Body of pancreas (tissue), 4 donors: Measurements from ENCODE around the gene SLC26A5.

ENCODE experiments used
- POLR2A ChIP-seq, 3 donors: fragments of 450-650 bp; IDR thresholded peaks; one replicate each; pipeline ENCODE4 v1.6.1; 2016; ENCODE audit warnings: antibody characterized with exemption in 3 of 3, mild to moderate bottlenecking in 2 of 3
- TF ChIP-seq, protein P1 (sequence below), 7 experiments: fragments of 450-650 bp in 4 of 7; fragments of 200-600 bp in 3 of 7; sonication (generic) in 3 of 7; IDR thresholded peaks; one replicate each; pipeline ENCODE4 v1.5.1; 2016 to 2019; ENCODE audit warnings: antibody characterized with exemption in 7 of 7

DNA sequence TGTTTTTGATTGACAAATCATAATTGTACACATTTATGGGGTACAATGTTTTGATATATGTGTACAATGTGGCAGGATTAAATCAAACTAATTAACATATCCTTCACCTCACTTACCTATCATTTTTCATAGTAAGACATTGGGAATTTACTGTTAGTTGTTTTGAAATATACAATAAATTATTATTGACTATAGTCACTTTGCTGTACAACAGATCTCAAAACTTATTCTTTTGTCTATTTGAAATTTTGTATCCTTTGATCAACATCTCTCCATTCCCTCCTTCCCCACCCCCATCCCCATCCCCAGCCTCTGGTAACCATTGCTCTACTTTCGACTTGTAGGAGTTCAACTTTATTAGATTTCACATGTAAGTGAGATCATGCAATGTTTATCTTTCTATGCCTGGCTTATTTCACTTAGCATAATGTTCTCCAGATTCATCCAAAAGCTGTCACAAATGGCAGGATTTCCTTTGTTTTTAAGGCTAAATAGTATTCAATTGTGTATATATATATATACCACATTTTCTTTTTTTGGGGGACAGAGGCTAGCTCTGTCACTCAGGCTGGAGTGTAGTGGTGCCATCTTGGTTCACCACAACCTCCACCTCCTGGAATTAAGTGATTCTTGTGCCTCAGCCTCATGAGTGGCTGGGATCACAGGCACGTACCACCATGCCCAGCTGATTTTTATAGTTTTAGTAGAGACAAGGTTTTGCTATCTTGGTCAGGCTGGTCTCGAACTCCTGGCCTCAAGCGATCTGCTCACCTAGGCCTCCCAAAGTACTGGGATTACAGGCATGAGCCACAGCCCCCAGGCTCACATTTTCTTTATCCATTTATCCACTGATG is 23.3 kb upstream of the SLC26A5 start:
- TF ChIP-seq, protein P1, sequence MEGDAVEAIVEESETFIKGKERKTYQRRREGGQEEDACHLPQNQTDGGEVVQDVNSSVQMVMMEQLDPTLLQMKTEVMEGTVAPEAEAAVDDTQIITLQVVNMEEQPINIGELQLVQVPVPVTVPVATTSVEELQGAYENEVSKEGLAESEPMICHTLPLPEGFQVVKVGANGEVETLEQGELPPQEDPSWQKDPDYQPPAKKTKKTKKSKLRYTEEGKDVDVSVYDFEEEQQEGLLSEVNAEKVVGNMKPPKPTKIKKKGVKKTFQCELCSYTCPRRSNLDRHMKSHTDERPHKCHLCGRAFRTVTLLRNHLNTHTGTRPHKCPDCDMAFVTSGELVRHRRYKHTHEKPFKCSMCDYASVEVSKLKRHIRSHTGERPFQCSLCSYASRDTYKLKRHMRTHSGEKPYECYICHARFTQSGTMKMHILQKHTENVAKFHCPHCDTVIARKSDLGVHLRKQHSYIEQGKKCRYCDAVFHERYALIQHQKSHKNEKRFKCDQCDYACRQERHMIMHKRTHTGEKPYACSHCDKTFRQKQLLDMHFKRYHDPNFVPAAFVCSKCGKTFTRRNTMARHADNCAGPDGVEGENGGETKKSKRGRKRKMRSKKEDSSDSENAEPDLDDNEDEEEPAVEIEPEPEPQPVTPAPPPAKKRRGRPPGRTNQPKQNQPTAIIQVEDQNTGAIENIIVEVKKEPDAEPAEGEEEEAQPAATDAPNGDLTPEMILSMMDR (IDR thresholded peaks at IDR 0.05), result no peak
- no peak for TF ChIP-seq POLR2A (IDR thresholded peaks at IDR 0.05)
